AG09309 (cell line): ENCODE results near the gene TBC1D14.

Source experiments
- DNase-seq: peaks from one replicate; pipeline ENCODE4 v3.0.0-alpha.2; 2010; ENCODE audit warnings: low read depth
- H3K4me3 ChIP-seq: 2 replicates; pipeline ENCODE4 v1.5.1; 2011; ENCODE audit warnings: mild to moderate bottlenecking, low read depth, low read length, moderate library complexity; ENCODE audit not compliant: control insufficient read depth
- CTCF ChIP-seq: IDR thresholded peaks from 2 replicates; pipeline ENCODE4 v1.5.1; 2011; ENCODE audit warnings: mild to moderate bottlenecking, low read depth, low read length, inconsistent platforms; ENCODE audit not compliant: insufficient read depth, control insufficient read depth; ENCODE audit errors: missing control alignments

Gene TBC1D14

GRCh38 chr4:6960628-6961412 lies 51.2 kb downstream of the TBC1D14 start:
- TF ChIP-seq CTCF = no peak
- no peak overlapping the region for H3K4me3 ChIP-seq
- no peak for DNase-seq

GRCh38 chr4:6961496-6962210 lies 52.0 kb downstream of the TBC1D14 start:
- H3K4me3 ChIP-seq = no peak overlapping the region
- no peak for TF ChIP-seq CTCF
- no peak for DNase-seq

GRCh38 chr4:6962211-6963041 lies 52.8 kb downstream of the TBC1D14 start:
- TF ChIP-seq CTCF = no peak
- no peak for DNase-seq
- no peak overlapping the region for H3K4me3 ChIP-seq

GRCh38 chr4:6963139-6963611 lies 53.5 kb downstream of the TBC1D14 start:
- no peak for DNase-seq
- TF ChIP-seq CTCF = no peak
- no peak overlapping the region for H3K4me3 ChIP-seq

- no peak for TF ChIP-seq CTCF
- H3K4me3 ChIP-seq = no peak overlapping the region
- DNase-seq = no peak
Measured at GRCh38 chr4:6964858-6965257, 55.2 kb downstream of the TBC1D14 start.

- no peak overlapping the region for H3K4me3 ChIP-seq
- no peak for TF ChIP-seq CTCF
- no peak for DNase-seq
Measured at GRCh38 chr4:6965329-6965728, 55.7 kb downstream of the TBC1D14 start.
